ENCODE results near the gene NIBAN1.

NIBAN1 gene

DNA sequence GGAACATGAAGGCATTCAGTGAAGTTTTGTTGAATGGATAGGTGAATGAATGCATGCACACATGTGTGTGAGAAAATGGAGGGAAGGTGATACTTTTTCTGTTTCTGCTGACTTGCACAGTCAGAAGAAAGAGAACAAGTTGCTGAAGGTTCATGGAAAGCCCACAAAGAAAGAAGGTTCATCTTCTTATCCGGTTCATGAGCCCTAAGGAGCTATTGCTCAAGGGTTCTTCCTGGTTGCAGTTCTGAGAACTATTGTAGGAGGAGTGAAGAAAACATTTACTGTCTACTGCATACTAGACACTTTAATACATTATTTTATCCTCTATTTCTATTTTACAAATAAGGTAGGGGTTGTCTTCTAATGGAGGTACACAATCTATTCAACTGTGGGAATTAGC lies 13.4 kb upstream of the NIBAN1 start:
- CTCF ChIA-PET = interaction anchor here (1.2 to 1.7 kb wide), 2 partner anchors 182 kb away, joined by 3 to 6 read pairs; no protein-coding TSS in a partner anchor
- POLR2A ChIA-PET (ENCODE audit: low non-redundant PET) = no interaction called here
- no peak for TF ChIP-seq CTCF (conservative IDR thresholded peaks at IDR 0.05; ENCODE audit: low read depth)
- DNase-seq (ENCODE audit: low spot score) = no peak
- no peak overlapping the region for H3K27ac ChIP-seq

GRCh38 chr1:184986250-184986649 lies 11.9 kb upstream of the NIBAN1 start:
- no peak overlapping the region for H3K27ac ChIP-seq
- ChIA-PET POLR2A (ENCODE audit: low non-redundant PET) (no interaction called here), CTCF (interaction anchor here (0.6 to 1.7 kb wide), 5 partner anchors 176 to 564 kb away, joined by 3 to 8 read pairs (median 4); no protein-coding TSS in a partner anchor)
- TF ChIP-seq CTCF (conservative IDR thresholded peaks at IDR 0.05; ENCODE audit: low read depth) = no peak
- DNase-seq (ENCODE audit: low spot score) = peak; percentile 12

DNA sequence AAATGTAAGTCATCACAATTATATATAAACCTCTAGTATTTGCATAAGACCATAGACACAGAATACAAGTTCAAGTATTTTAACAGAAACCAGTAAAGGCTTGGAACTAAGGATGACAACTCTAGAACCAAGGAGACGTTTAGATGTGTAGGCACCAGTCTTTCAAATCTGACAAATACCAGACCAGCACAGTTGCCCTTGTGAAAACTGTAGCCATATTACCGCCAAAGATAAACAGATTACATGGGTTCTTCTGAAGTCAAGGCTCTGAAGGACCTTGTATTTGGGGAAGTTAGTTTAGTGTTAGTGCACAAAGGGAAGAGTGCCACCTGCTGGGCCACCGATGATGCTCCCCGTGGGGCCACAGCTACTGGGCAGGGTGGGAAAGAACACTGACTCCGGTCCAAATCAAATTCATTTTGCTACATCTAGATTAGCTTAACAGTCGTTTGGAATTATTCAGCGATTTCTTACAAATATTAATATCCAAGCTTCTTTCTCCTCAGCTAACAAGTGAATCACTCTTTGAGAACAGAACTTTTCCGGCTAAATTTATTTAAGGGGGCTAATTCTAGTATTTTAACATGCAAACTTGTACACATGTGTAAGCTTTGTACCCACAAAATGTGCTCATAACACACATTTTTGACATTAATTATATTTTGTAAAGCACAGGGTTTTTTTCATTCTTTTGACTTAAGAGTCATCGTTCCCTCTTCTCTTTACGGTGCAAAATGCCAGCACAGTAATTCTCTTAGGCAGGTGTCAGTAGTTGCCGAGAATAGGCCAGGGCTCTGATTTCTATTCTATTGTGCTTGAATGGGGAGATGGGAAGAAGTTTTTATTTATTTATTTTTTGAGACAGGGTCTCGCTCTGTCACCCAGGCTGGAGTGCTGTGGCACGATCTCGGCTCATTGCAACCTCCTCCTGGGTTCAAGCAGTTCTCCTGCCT lies 8.0 kb upstream of the NIBAN1 start:
- peak; percentile 60 for DNase-seq (ENCODE audit: low spot score)
- TF ChIP-seq CTCF (conservative IDR thresholded peaks at IDR 0.05; ENCODE audit: low read depth) = peak; percentile 91
- ChIA-PET POLR2A (ENCODE audit: low non-redundant PET) (no interaction called here), CTCF (interaction anchor here (0.7 to 3.5 kb wide), 4 partner anchors 11 to 311 kb away, joined by 3 to 34 read pairs (median 6); no protein-coding TSS in a partner anchor)
- H3K27ac ChIP-seq = no peak overlapping the region

- no peak for TF ChIP-seq CTCF (conservative IDR thresholded peaks at IDR 0.05; ENCODE audit: low read depth)
- no peak overlapping the region for H3K27ac ChIP-seq
- ChIA-PET CTCF (interaction anchor here (0.5 to 3.5 kb wide), 2 partner anchors 175 to 1901 kb away, joined by 3 to 34 read pairs; no protein-coding TSS in a partner anchor), POLR2A (ENCODE audit: low non-redundant PET) (no interaction called here)
- no peak for DNase-seq (ENCODE audit: low spot score)
These were observed 6.4 kb upstream of the NIBAN1 start for GRCh38 chr1:184980726-184981125.

- CTCF ChIA-PET = interaction anchor here (0.6 to 1.4 kb wide), 2 partner anchors 170 to 183 kb away, joined by 3 to 6 read pairs; no protein-coding TSS in a partner anchor
- H3K27ac ChIP-seq = no peak overlapping the region
- POLR2A ChIA-PET (ENCODE audit: low non-redundant PET) = no interaction called here
- no peak for DNase-seq (ENCODE audit: low spot score)
- TF ChIP-seq CTCF (conservative IDR thresholded peaks at IDR 0.05; ENCODE audit: low read depth) = no peak
These were observed 1.0 kb upstream of the NIBAN1 start for GRCh38 chr1:184975208-184975870.

DNA sequence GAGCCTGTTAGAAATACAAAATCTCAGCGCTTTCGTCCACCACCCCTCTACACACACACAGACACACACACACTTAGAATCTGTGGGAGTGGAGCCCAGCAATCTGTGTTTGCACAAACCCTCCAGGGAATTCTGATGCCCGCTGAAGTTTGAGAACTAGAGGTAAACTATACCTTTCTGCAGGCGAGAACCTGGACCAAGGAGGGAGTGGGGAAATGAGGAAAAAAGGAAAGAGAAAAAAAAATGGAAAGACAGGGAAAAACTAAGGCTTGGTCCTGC lies 468 bp upstream of the NIBAN1 start:
- CTCF ChIA-PET = interaction anchor here (1.4 kb wide), 1 partner anchor 169 kb away, joined by 6 read pairs; no protein-coding TSS in a partner anchor
- no peak for TF ChIP-seq CTCF (conservative IDR thresholded peaks at IDR 0.05; ENCODE audit: low read depth)
- POLR2A ChIA-PET (ENCODE audit: low non-redundant PET) = no interaction called here
- DNase-seq (ENCODE audit: low spot score) = no peak
- H3K27ac ChIP-seq = no peak overlapping the region

Data from RWPE1 (cell line).